Measurements from ENCODE around the gene MIA2.
"Not testable (repeated sequence)": the region's sequence is repeated elsewhere in the genome, so short reads cannot be mapped to it uniquely, and the experiment has no call there.

MIA2 gene

GRCh38 chr14:39276579-39277114 lies 42.9 kb downstream of the MIA2 start:
- Histone ChIP-seq H3K27ac (ENCODE audit: low read length) (no peak overlapping the region), H3K4me3 (ENCODE audit: low read depth in 1 of 2, low read length in 2 of 2) (no peak overlapping the region), H3K4me1 (ENCODE audit: control insufficient read depth in 1 of 2, insufficient read depth in 2 of 2, low read length in 2 of 2) (peaks cover 0 to 8% of the 10 kb centered on the region in 2 donors), H3K9me3 (ENCODE audit: control insufficient read depth in 1 of 2, low read length in 2 of 2) (peaks cover 0 to 6% of the 10 kb centered on the region in 2 donors), H3K27me3 (ENCODE audit: low read depth, low read length) (no peaks in the 10 kb centered on the region), H3K36me3 (ENCODE audit: control insufficient read depth in 1 of 2, insufficient read depth in 2 of 2, low read length in 2 of 2) (peaks cover 9 to 17% of the 10 kb centered on the region in 2 donors)

GRCh38 chr14:39279515-39279914 lies 45.8 kb downstream of the MIA2 start:
- Histone ChIP-seq H3K27ac (ENCODE audit: low read length) (no peak overlapping the region), H3K4me1 (ENCODE audit: control insufficient read depth in 1 of 2, insufficient read depth in 2 of 2, low read length in 2 of 2) (peaks cover 0 to 8% of the 10 kb centered on the region in 2 donors), H3K27me3 (ENCODE audit: low read depth, low read length) (no peaks in the 10 kb centered on the region), H3K36me3 (ENCODE audit: control insufficient read depth in 1 of 2, insufficient read depth in 2 of 2, low read length in 2 of 2) (peaks cover 16 to 26% of the 10 kb centered on the region in 2 donors), H3K4me3 (ENCODE audit: low read depth in 1 of 2, low read length in 2 of 2) (no peak overlapping the region), H3K9me3 (ENCODE audit: control insufficient read depth in 1 of 2, low read length in 2 of 2) (no peaks in the 10 kb centered on the region)

- H3K9me3 ChIP-seq (ENCODE audit: control insufficient read depth in 1 of 2, low read length in 2 of 2); H3K4me3 ChIP-seq (ENCODE audit: low read depth in 1 of 2, low read length in 2 of 2); H3K27me3 ChIP-seq (ENCODE audit: low read depth, low read length); H3K27ac ChIP-seq (ENCODE audit: low read length); H3K4me1 ChIP-seq (ENCODE audit: control insufficient read depth in 1 of 2, insufficient read depth in 2 of 2, low read length in 2 of 2): not testable (repeated sequence)
- H3K36me3 ChIP-seq (ENCODE audit: control insufficient read depth in 1 of 2, insufficient read depth in 2 of 2, low read length in 2 of 2) = peaks cover 16 to 26% of the 10 kb centered on the region in 2 donors
Observed at GRCh38 chr14:39280678-39281077, 47.0 kb downstream of the MIA2 start.

GRCh38 chr14:39289523-39289922 lies 55.8 kb downstream of the MIA2 start:
- Histone ChIP-seq H3K9me3 (ENCODE audit: control insufficient read depth in 1 of 2, low read length in 2 of 2) (no peaks in the 10 kb centered on the region), H3K27me3 (ENCODE audit: low read depth, low read length) (no peaks in the 10 kb centered on the region)

GRCh38 chr14:39291701-39292100 lies 58.0 kb downstream of the MIA2 start:
- H3K9me3 ChIP-seq (ENCODE audit: control insufficient read depth in 1 of 2, low read length in 2 of 2) = no peaks in the 10 kb centered on the region
- H3K4me3 ChIP-seq (ENCODE audit: low read depth in 1 of 2, low read length in 2 of 2) = no peak overlapping the region
- H3K27me3 ChIP-seq (ENCODE audit: low read depth, low read length) = no peaks in the 10 kb centered on the region
- no peaks in the 10 kb centered on the region for H3K4me1 ChIP-seq (ENCODE audit: control insufficient read depth in 1 of 2, insufficient read depth in 2 of 2, low read length in 2 of 2)
- H3K27ac ChIP-seq (ENCODE audit: low read length) = no peak overlapping the region
- H3K36me3 ChIP-seq (ENCODE audit: control insufficient read depth in 1 of 2, insufficient read depth in 2 of 2, low read length in 2 of 2) = peaks cover 20 to 24% of the 10 kb centered on the region in 2 donors

More at GRCh38 chr14:39289523-39289922, 55.8 kb downstream of the MIA2 start:
- Histone ChIP-seq H3K27ac (ENCODE audit: low read length) (no peak overlapping the region), H3K36me3 (ENCODE audit: control insufficient read depth in 1 of 2, insufficient read depth in 2 of 2, low read length in 2 of 2) (peaks cover 6 to 10% of the 10 kb centered on the region in 2 donors), H3K4me1 (ENCODE audit: control insufficient read depth in 1 of 2, insufficient read depth in 2 of 2, low read length in 2 of 2) (no peaks in the 10 kb centered on the region), H3K4me3 (ENCODE audit: low read depth in 1 of 2, low read length in 2 of 2) (no peak overlapping the region)

- H3K4me1 ChIP-seq (ENCODE audit: control insufficient read depth in 1 of 2, insufficient read depth in 2 of 2, low read length in 2 of 2) = no peaks in the 10 kb centered on the region
- no peaks in the 10 kb centered on the region for H3K9me3 ChIP-seq (ENCODE audit: control insufficient read depth in 1 of 2, low read length in 2 of 2)
- no peak overlapping the region for H3K4me3 ChIP-seq (ENCODE audit: low read depth in 1 of 2, low read length in 2 of 2)
- no peaks in the 10 kb centered on the region for H3K27me3 ChIP-seq (ENCODE audit: low read depth, low read length)
- H3K27ac ChIP-seq (ENCODE audit: low read length) = no peak overlapping the region
- H3K36me3 ChIP-seq (ENCODE audit: control insufficient read depth in 1 of 2, insufficient read depth in 2 of 2, low read length in 2 of 2) = peaks cover 17 to 32% of the 10 kb centered on the region in 2 donors
Observed at GRCh38 chr14:39293629-39294028, 59.9 kb downstream of the MIA2 start.

- not testable (repeated sequence) for H3K4me3 ChIP-seq (ENCODE audit: low read depth in 1 of 2, low read length in 2 of 2); H3K27ac ChIP-seq (ENCODE audit: low read length); H3K9me3 ChIP-seq (ENCODE audit: control insufficient read depth in 1 of 2, low read length in 2 of 2); H3K4me1 ChIP-seq (ENCODE audit: control insufficient read depth in 1 of 2, insufficient read depth in 2 of 2, low read length in 2 of 2); H3K27me3 ChIP-seq (ENCODE audit: low read depth, low read length)
- H3K36me3 ChIP-seq (ENCODE audit: control insufficient read depth in 1 of 2, insufficient read depth in 2 of 2, low read length in 2 of 2) = peaks cover 25 to 28% of the 10 kb centered on the region in 2 donors
Observed at GRCh38 chr14:39300389-39300788, 66.7 kb downstream of the MIA2 start.

GRCh38 chr14:39302124-39302810 lies 68.6 kb downstream of the MIA2 start:
- peaks cover 19 to 23% of the 10 kb centered on the region in 2 donors for H3K36me3 ChIP-seq (ENCODE audit: control insufficient read depth in 1 of 2, insufficient read depth in 2 of 2, low read length in 2 of 2)
- H3K27ac ChIP-seq (ENCODE audit: low read length) = no peak overlapping the region
- peaks cover 0 to 2% of the 10 kb centered on the region in 2 donors for H3K4me1 ChIP-seq (ENCODE audit: control insufficient read depth in 1 of 2, insufficient read depth in 2 of 2, low read length in 2 of 2)
- no peaks in the 10 kb centered on the region for H3K27me3 ChIP-seq (ENCODE audit: low read depth, low read length)
- H3K9me3 ChIP-seq (ENCODE audit: control insufficient read depth in 1 of 2, low read length in 2 of 2) = no peaks in the 10 kb centered on the region
- H3K4me3 ChIP-seq (ENCODE audit: low read depth in 1 of 2, low read length in 2 of 2) = no peak overlapping the region

GRCh38 chr14:39303115-39303514 lies 69.4 kb downstream of the MIA2 start:
- Histone ChIP-seq H3K36me3 (ENCODE audit: control insufficient read depth in 1 of 2, insufficient read depth in 2 of 2, low read length in 2 of 2) (peaks cover 11 to 23% of the 10 kb centered on the region in 2 donors), H3K4me1 (ENCODE audit: control insufficient read depth in 1 of 2, insufficient read depth in 2 of 2, low read length in 2 of 2) (peaks cover 0 to 2% of the 10 kb centered on the region in 2 donors), H3K4me3 (ENCODE audit: low read depth in 1 of 2, low read length in 2 of 2) (no peak overlapping the region), H3K27ac (ENCODE audit: low read length) (no peak overlapping the region), H3K9me3 (ENCODE audit: control insufficient read depth in 1 of 2, low read length in 2 of 2) (no peaks in the 10 kb centered on the region), H3K27me3 (ENCODE audit: low read depth, low read length) (no peaks in the 10 kb centered on the region)

GRCh38 chr14:39307815-39308214 lies 74.1 kb downstream of the MIA2 start:
- Histone ChIP-seq H3K36me3 (ENCODE audit: control insufficient read depth in 1 of 2, insufficient read depth in 2 of 2, low read length in 2 of 2) (peaks cover 12 to 16% of the 10 kb centered on the region in 2 donors), H3K27ac (ENCODE audit: low read length) (no peak overlapping the region)

GRCh38 chr14:39310051-39310450 lies 76.3 kb downstream of the MIA2 start:
- Histone ChIP-seq H3K36me3 (ENCODE audit: control insufficient read depth in 1 of 2, insufficient read depth in 2 of 2, low read length in 2 of 2) (peaks cover 12 to 16% of the 10 kb centered on the region in 2 donors), H3K27me3 (ENCODE audit: low read depth, low read length) (no peaks in the 10 kb centered on the region), H3K4me3 (ENCODE audit: low read depth in 1 of 2, low read length in 2 of 2) (no peak overlapping the region), H3K27ac (ENCODE audit: low read length) (no peak overlapping the region), H3K9me3 (ENCODE audit: control insufficient read depth in 1 of 2, low read length in 2 of 2) (no peaks in the 10 kb centered on the region), H3K4me1 (ENCODE audit: control insufficient read depth in 1 of 2, insufficient read depth in 2 of 2, low read length in 2 of 2) (no peaks in the 10 kb centered on the region)

More at GRCh38 chr14:39307815-39308214, 74.1 kb downstream of the MIA2 start:
- Histone ChIP-seq H3K27me3 (ENCODE audit: low read depth, low read length) (no peaks in the 10 kb centered on the region), H3K4me3 (ENCODE audit: low read depth in 1 of 2, low read length in 2 of 2) (no peak overlapping the region), H3K4me1 (ENCODE audit: control insufficient read depth in 1 of 2, insufficient read depth in 2 of 2, low read length in 2 of 2) (peaks cover 0 to 2% of the 10 kb centered on the region in 2 donors), H3K9me3 (ENCODE audit: control insufficient read depth in 1 of 2, low read length in 2 of 2) (no peaks in the 10 kb centered on the region)

All from muscle layer of duodenum (tissue), 2 donors.